Neural cell (in vitro differentiated cells): Measurements from ENCODE around the gene HEMK1. TPM values are rescaled to one million over a fixed set of nuclear protein-coding genes. Genes with fewer than 3 reads are reported as not detected.

Experiments
- H2AFZ ChIP-seq: fragments of 200-600, 300-800 bp; sonication (generic), shearing (Covaris generic); 2 replicates; pipeline ENCODE4 v1.6.0; 2014; ENCODE audit warnings: low read depth, mild to moderate bottlenecking, antibody characterized with exemption, low read length, moderate library complexity
- H3F3A ChIP-seq: fragments of 200-600 bp; shearing (Covaris generic); 2 replicates; pipeline ENCODE4 v1.6.1; 2016; ENCODE audit warnings: mild to moderate bottlenecking, moderate library complexity, mixed read lengths, antibody characterized with exemption, low read length; ENCODE audit not compliant: insufficient read depth, poor library complexity, severe bottlenecking
- H3K27ac ChIP-seq: fragments of 200-600, 300-800 bp; sonication (generic), shearing (Covaris generic); 2 replicates; pipeline ENCODE4 v1.5.1; 2014; ENCODE audit warnings: mild to moderate bottlenecking, low read length, moderate library complexity
- H3K27me3 ChIP-seq: fragments of 300-800, 200-600 bp; sonication (generic), shearing (Covaris generic); 2 replicates; pipeline ENCODE4 v1.6.0; 2014; ENCODE audit warnings: mild to moderate bottlenecking, low read depth, low read length, moderate library complexity; ENCODE audit not compliant: insufficient read depth
- H3K36me3 ChIP-seq: fragments of 300-800, 200-600 bp; sonication (generic), shearing (Covaris generic); 2 replicates; pipeline ENCODE4 v1.5.1; 2014; ENCODE audit warnings: mild to moderate bottlenecking, antibody characterized with exemption, low read length, moderate library complexity; ENCODE audit not compliant: insufficient read depth
- H3K4me2 ChIP-seq: fragments of 300-800, 200-600 bp; sonication (generic), shearing (Covaris generic); 2 replicates; pipeline ENCODE4 v1.6.0; 2014; ENCODE audit warnings: mild to moderate bottlenecking, low read length
- H3K4me3 ChIP-seq: fragments of 300-800, 200-600 bp; sonication (generic), shearing (Covaris generic); 2 replicates; pipeline ENCODE4 v1.5.1; 2014; ENCODE audit warnings: mild to moderate bottlenecking, low read length, moderate library complexity
- H3K79me2 ChIP-seq: fragments of 200-600 bp; shearing (Covaris generic); replicated peaks from 2 replicates; pipeline ENCODE4 v1.6.0; 2014; ENCODE audit warnings: mild to moderate bottlenecking, low read length, moderate library complexity; ENCODE audit not compliant: insufficient read depth
- H3K9ac ChIP-seq: fragments of 300-800, 200-600 bp; sonication (generic), shearing (Covaris generic); 2 replicates; pipeline ENCODE4 v1.6.1; 2016; ENCODE audit warnings: mild to moderate bottlenecking, low read length, mixed read lengths
- H3K9me2 ChIP-seq: fragments of 200-600 bp; shearing (Covaris generic); 2 replicates; pipeline ENCODE4 v1.6.1; 2016; ENCODE audit warnings: mild to moderate bottlenecking, low read length, mixed read lengths; ENCODE audit not compliant: insufficient read depth
- H3K9me3 ChIP-seq: fragments of 200-600, 300-800 bp; sonication (generic), shearing (Covaris generic); 2 replicates; pipeline ENCODE4 v1.6.1; 2016; ENCODE audit warnings: mild to moderate bottlenecking, mixed run types, low read length, moderate library complexity, mixed read lengths
- H4K20me1 ChIP-seq: fragments of 200-600 bp; shearing (Covaris generic); 2 replicates; pipeline ENCODE4 v1.6.1; 2016; ENCODE audit warnings: mild to moderate bottlenecking, mixed run types; ENCODE audit not compliant: insufficient read depth
- EP300 ChIP-seq: fragments of 450-650 bp; conservative IDR thresholded peaks from 2 replicates; pipeline ENCODE4 v1.6.1; 2014; ENCODE audit warnings: antibody characterized with exemption, mild to moderate bottlenecking, moderate library complexity; ENCODE audit not compliant: poor library complexity, severe bottlenecking
- EZH2 ChIP-seq: fragments of 200-600, 300-800 bp; shearing (Covaris generic), sonication (generic); IDR thresholded peaks from 2 replicates; pipeline ENCODE4 v1.6.1; 2014; ENCODE audit warnings: antibody characterized with exemption, low read length, borderline replicate concordance, mild to moderate bottlenecking; ENCODE audit not compliant: insufficient read depth, poor library complexity, severe bottlenecking
- MXI1 ChIP-seq: fragments of 450-650 bp; conservative IDR thresholded peaks from 2 replicates; pipeline ENCODE4 v1.6.1; 2014; ENCODE audit warnings: antibody characterized with exemption, mild to moderate bottlenecking; ENCODE audit not compliant: poor library complexity, severe bottlenecking
- POLR2AphosphoS5 ChIP-seq: IDR thresholded peaks from 2 replicates; pipeline ENCODE4 v1.6.1; 2012
- RAD21 ChIP-seq: fragments of 450-650 bp; conservative IDR thresholded peaks from 2 replicates; pipeline ENCODE4 v1.6.1; 2014; ENCODE audit warnings: antibody characterized with exemption, mild to moderate bottlenecking, moderate library complexity
- SMC3 ChIP-seq: fragments of 450-650 bp; conservative IDR thresholded peaks from 2 replicates; pipeline ENCODE4 v1.6.1; 2014; ENCODE audit warnings: antibody characterized with exemption, mild to moderate bottlenecking, moderate library complexity; ENCODE audit not compliant: poor library complexity
- TAF1 ChIP-seq: IDR thresholded peaks from 2 replicates; pipeline ENCODE4 v1.6.1; 2012; ENCODE audit warnings: low read depth
- polyA plus RNA-seq: library from polyadenylated mRNA; depleted of rRNA; stranded (reverse); fragments of >200 nt; gene quantifications from 2 replicates; pipeline ENCODE4 v1.2.3, GENCODE V29; 2014
- TF ChIP-seq, protein P1 (sequence below): fragments of 450-650 bp; IDR thresholded peaks from 2 replicates; pipeline ENCODE4 v1.5.1; 2014; ENCODE audit warnings: antibody characterized with exemption, mild to moderate bottlenecking, moderate library complexity; ENCODE audit not compliant: poor library complexity, severe bottlenecking
- TF ChIP-seq, protein P2 (sequence below): IDR thresholded peaks from 2 replicates; pipeline ENCODE4 v1.6.1; 2012; ENCODE audit warnings: borderline replicate concordance

Gene HEMK1
- polyA plus RNA-seq, 1 donor from 2014 or later, result 24.4 TPM

DNA sequence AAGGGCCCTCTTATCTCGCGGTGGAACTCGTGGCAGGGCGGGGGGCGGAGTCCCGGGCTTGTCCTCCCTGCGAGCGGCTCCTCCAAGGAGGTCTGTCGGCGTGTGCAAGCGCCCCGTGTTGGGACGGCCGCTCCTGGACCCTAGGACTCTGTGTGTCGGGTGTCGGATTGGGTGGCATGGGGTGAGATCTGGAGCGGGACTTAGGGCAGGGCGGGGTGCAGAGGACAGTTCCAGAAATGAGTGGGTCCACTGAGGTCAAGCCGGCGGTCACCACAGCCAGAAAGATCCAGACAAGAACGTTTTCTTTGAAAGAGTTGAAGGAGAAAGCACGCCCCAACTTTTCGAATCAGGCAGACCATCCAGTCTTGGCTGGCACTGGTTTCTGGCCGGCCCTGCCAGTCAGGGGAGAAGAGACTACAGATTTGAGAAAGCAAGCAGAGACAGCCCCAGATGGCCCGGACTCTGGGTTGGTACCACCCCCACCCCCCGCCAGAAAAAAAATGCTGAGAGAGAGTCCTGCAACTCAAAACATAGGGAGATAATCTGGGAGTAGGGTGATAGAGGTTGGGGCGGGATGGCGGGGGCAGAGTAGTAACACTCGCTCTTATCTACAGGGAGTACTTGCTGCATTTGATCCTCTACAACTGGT is 43.0 kb downstream of the HEMK1 start:
- Histone ChIP-seq H2AFZ (peak overlapping the region; percentile 27), H3K4me2 (peak overlapping the region; percentile 58), H3K27ac (no peak overlapping the region), H3K4me3 (peak overlapping the region; percentile 79), H3K27me3 (peaks cover 14% of the 10 kb centered on the region), H3K36me3 (no peaks in the 10 kb centered on the region), H3K9me3 (no peaks in the 10 kb centered on the region), H3K9ac (no peak overlapping the region), H4K20me1 (no peaks in the 10 kb centered on the region), H3K79me2 (no peaks in the 10 kb centered on the region), H3K9me2 (no peaks in the 10 kb centered on the region), H3F3A (peaks cover 5% of the 10 kb centered on the region)
- TF ChIP-seq, protein P1, sequence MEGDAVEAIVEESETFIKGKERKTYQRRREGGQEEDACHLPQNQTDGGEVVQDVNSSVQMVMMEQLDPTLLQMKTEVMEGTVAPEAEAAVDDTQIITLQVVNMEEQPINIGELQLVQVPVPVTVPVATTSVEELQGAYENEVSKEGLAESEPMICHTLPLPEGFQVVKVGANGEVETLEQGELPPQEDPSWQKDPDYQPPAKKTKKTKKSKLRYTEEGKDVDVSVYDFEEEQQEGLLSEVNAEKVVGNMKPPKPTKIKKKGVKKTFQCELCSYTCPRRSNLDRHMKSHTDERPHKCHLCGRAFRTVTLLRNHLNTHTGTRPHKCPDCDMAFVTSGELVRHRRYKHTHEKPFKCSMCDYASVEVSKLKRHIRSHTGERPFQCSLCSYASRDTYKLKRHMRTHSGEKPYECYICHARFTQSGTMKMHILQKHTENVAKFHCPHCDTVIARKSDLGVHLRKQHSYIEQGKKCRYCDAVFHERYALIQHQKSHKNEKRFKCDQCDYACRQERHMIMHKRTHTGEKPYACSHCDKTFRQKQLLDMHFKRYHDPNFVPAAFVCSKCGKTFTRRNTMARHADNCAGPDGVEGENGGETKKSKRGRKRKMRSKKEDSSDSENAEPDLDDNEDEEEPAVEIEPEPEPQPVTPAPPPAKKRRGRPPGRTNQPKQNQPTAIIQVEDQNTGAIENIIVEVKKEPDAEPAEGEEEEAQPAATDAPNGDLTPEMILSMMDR, result no peak
- TF ChIP-seq, protein P2, sequence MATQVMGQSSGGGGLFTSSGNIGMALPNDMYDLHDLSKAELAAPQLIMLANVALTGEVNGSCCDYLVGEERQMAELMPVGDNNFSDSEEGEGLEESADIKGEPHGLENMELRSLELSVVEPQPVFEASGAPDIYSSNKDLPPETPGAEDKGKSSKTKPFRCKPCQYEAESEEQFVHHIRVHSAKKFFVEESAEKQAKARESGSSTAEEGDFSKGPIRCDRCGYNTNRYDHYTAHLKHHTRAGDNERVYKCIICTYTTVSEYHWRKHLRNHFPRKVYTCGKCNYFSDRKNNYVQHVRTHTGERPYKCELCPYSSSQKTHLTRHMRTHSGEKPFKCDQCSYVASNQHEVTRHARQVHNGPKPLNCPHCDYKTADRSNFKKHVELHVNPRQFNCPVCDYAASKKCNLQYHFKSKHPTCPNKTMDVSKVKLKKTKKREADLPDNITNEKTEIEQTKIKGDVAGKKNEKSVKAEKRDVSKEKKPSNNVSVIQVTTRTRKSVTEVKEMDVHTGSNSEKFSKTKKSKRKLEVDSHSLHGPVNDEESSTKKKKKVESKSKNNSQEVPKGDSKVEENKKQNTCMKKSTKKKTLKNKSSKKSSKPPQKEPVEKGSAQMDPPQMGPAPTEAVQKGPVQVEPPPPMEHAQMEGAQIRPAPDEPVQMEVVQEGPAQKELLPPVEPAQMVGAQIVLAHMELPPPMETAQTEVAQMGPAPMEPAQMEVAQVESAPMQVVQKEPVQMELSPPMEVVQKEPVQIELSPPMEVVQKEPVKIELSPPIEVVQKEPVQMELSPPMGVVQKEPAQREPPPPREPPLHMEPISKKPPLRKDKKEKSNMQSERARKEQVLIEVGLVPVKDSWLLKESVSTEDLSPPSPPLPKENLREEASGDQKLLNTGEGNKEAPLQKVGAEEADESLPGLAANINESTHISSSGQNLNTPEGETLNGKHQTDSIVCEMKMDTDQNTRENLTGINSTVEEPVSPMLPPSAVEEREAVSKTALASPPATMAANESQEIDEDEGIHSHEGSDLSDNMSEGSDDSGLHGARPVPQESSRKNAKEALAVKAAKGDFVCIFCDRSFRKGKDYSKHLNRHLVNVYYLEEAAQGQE, result no peak
- TF ChIP-seq SMC3, result no peak
- no peak for TF ChIP-seq EP300
- no peak for TF ChIP-seq MXI1
- no peak for TF ChIP-seq POLR2AphosphoS5
- no peak for TF ChIP-seq TAF1
- no peak for TF ChIP-seq RAD21
- TF ChIP-seq EZH2, result no peak

DNA sequence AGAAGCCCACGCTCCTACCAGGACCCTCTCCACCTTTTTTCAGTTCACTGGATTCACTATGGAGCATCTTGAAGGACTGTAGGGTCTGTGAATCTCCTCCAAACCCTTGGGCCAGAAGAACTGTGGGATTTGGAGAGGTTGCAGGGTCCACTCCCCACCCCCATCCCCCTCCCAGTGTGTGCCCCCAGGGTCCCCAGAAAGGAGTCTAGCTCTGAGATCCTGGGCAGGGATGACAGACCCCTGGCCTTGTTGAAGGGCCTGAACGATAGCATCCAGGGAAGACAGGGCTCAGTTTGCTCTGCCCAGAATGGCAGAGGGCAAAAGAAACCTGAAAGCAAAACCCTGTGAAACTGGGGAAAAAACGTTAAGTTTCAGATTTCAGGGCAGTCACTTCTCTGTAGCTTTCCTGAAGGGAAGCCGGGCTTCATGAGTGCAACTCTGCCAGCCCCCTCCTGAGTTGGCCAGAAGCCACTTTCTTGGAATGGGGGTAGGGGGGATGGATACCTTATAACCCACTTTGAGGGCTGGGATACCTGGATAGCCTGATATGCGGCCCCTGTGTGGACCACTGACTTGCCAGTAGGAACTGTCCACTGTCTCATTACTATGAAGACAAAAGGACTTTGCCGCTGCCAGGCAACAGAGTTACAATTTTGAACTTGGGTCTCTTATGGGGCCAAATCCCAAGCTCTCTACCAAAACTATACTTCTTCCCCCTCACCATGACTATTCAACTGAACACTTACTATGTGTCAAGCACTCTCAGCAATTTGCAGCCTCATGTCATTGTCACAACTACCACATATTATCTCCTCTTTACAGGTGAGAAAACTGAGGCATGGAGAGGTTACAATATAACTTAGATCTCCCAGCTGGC is 43.9 kb downstream of the HEMK1 start:
- Histone ChIP-seq H3K4me3 (no peak overlapping the region), H3K27ac (no peak overlapping the region), H3K9ac (no peak overlapping the region), H3K9me2 (no peaks in the 10 kb centered on the region), H3K4me2 (no peak overlapping the region), H4K20me1 (no peaks in the 10 kb centered on the region), H3K36me3 (no peaks in the 10 kb centered on the region), H3F3A (peaks cover 5% of the 10 kb centered on the region), H3K79me2 (no peaks in the 10 kb centered on the region), H3K9me3 (no peaks in the 10 kb centered on the region), H3K27me3 (peaks cover 14% of the 10 kb centered on the region), H2AFZ (no peak overlapping the region)
- TF ChIP-seq TAF1 (no peak), SMC3 (no peak), EP300 (no peak), RAD21 (no peak), EZH2 (no peak), MXI1 (no peak), POLR2AphosphoS5 (no peak)
- TF ChIP-seq, protein P2, result no peak
- TF ChIP-seq, protein P1, result no peak
